Endometrial microvascular endothelial cells (primary cell): Measurements from ENCODE around the gene KCNIP1. TPM values are rescaled to one million over a fixed set of nuclear protein-coding genes. Genes with fewer than 3 reads are reported as not detected.

Source experiments
- in situ Hi-C: cut with HindIII; loops from 2 replicates; pipeline ENCODE4 v1.10.0; 2017; ENCODE audit warnings: low sequenced_read_pairs, low pct_unique_long_range_greater_than_20kb; ENCODE audit errors: inconsistent ontology term
- total RNA-seq: library from RNA; depleted of rRNA; stranded (reverse); fragments of >200 nt; gene quantifications from one replicate; pipeline ENCODE4 v1.2.3, GENCODE V29; 2015; ENCODE audit errors: inconsistent ontology term

The KCNIP1 gene
- total RNA-seq, 1 donor from 2014 or later, result not detected

DNA sequence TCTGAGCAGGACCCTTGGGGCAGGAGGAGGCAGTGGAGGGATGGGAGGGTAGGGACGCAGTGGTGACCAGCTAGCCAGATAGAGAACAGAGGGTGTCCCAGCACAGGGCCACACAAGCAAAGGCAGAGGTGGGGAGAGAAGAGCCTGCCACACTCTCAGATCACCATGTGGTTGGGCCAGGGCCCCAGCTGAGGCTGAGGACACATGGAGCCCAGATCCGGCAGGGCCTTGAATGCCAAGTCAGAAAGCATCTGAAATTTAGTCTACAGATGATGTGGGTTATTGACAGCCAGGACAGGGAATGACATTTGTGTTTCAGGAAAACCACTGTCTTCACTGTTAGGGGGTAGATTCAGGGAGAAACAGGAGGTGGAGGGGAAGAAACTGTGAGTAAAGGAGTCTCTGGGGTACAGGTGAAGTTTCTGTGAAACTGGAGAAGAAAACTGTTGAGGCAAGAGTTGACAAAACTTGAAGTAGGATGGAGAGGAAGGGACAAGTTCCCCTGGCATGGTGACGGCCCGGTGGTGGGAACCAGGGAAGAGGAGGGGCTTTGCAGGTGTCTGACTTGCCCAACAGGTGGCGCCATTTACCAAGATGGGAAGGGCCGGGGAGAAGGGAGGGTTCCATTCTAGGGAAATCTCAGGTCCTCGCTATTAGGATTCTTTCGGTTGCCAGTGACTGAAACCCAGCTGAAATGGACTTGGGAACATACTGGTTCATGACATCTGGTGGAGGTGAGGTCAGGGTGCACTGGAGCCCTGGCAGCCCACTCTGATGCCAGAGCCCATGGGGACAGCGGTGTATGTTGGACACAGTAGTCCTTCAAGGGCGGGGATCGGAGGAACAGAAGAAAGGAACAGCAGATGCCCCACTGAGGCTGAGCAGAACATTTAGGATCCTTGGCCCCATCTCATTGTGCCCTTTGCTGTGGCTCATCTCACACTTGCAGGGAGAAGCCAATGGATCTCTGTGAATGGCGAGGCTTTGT, 100.1 kb downstream of the KCNIP1 start:
- in situ Hi-C loops, result no loop called here

DNA sequence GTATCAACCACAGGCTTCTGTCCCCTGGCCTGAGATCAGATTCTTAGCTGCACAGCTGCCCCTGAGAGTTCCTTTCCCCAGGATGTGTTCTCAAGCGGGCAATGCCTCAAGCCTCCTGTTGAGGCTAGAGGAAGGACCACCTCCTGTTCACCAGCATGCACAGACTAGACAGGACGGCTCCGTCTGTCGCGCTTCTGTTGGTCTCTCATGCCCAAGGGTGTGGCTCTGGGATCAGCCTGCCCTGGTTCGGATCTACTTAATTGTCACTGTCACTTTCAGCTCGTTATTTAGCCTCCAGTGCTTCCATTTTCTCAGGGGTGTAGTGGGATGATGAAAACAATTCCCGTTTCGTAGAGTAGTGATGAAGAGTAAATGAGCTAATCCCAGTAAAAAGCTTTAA, 103.1 kb downstream of the KCNIP1 start:
- in situ Hi-C loops, result no loop called here

DNA sequence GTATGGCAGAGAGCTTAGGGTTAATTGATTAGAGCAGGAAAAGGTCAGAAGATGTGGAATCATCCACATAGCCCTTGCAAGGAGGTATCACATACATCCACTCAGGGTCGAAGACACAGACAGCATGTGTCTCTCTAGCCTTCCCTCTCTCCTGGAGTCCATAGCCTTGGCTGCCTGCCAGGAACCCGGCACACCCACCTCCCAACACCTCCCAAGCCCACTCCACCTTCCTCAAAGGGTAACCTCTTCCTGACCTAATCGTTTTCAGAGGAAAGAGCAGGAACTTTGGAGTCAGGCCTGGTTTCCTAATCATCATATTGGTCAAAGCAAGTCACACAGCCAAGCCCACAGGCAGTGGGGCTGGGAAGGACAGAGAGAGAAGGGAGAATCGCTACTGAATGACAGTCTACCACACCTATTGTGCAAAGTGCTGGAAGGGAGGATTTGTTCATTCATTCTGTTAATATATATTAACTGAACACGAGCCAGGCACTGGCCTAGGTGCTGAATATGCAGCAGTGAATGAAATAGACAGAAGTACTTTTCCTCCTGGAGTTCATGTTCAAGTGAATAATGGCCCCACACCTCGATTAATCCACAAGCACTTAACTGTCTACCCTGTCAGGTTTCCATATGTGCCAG, 107.8 kb downstream of the KCNIP1 start:
- in situ Hi-C loops, result no loop called here

DNA sequence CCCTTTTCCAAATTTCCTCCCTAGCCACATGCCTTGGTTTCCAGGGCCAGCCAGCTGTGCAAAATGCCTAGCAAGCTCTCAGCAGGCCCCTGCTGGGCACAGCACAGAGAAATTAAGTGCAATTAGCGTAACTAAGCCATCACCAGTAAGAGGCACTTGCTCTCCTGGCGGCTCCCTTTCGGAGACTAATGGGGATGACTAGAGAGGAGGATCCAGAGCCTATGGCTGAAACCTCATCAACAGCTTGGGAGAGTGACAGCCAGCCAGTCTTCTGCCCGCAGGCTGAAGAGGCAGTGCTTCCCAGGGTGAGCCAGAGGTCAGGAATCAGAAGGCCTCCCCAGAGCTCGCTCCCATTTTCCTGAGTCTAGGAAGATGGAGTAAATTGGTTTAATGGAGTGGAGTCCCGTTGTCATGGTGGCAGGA, 108.4 kb downstream of the KCNIP1 start:
- in situ Hi-C loops, result no loop called here

DNA sequence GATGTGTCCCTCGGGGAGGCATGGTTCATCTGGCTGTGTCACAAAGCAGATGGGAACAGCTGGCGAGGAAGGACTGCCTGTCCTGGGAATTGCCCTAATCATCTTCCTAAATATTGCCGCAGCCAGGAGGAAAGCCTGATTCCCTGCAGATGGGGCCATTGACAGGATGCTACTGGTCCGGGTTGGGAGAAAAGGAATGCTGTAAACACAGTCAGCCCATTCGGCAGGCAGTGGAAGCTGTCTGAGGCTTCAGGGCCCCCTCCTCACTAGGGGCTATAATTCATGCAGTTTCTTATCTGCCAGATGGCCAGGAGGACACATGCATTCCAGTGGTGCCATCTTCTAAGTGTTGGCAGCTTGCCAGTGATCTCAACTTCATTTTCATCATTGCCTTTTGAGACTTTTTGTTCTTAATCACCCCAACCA, 110.3 kb downstream of the KCNIP1 start:
- in situ Hi-C loops, result no loop called here

DNA sequence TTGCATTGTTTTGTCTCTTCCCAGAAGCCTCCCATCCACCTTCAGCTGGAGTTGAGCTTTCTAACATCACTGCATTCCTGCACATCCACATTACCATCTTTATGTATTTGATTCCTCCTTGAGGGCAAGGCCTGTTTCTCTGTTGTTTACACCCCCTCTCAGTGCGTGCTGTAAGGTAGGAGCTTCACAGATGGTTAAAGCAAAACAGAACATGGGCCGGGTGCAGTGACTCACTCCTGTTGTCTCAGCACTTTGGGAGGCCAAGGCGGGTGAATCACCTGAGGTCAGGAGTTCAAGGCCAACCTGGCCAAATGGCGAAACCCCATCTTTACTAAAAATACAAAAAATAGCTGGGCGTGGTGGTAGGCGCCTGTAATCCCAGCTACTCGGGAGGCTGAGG, 110.9 kb downstream of the KCNIP1 start:
- in situ Hi-C loops, result no loop called here

DNA sequence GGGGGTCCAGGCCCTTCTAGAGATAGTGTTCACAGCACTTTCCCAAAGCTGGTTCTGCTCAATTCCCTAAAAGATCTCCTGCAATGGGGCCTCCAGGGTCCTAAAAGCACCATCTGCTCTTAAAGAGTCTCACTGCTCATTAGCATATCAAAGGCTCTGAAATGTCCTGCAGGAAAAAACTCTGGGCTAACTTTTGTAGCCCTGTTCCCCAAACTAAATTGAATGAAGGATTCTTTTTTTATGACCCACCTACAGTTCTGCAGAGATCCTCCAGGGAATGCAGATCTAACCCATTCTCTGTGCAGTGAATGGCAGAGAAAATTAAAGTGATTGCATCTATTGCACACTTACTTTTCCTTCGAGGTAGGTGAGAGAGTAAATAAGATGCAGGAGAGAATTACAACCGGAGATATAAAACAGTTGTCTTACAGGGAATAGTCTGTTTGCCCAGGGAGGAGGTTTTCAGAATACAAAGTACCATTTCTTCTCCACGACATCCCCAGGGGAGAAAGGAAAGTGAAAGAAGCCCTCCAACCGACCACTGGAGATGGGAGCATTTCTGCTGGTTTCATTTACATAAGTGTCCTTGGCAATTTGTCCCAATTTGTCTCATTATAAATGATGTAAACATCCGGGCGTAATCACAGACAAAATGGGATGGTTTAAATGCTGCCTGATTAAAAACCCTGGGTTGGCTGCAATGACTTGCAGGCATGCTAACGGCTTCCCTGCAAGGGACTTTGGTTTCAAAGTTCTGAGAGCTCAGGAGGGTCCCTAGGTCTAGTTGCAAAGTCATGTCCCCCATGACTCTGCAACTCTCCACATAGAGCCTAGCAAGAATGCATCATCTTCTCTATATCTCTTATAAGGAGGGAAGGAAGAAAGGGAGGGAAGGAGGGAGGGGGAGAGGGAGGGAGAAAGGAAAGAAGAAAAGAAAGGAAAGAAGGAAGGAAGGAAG, 114.0 kb downstream of the KCNIP1 start:
- in situ Hi-C loops, result no loop called here

DNA sequence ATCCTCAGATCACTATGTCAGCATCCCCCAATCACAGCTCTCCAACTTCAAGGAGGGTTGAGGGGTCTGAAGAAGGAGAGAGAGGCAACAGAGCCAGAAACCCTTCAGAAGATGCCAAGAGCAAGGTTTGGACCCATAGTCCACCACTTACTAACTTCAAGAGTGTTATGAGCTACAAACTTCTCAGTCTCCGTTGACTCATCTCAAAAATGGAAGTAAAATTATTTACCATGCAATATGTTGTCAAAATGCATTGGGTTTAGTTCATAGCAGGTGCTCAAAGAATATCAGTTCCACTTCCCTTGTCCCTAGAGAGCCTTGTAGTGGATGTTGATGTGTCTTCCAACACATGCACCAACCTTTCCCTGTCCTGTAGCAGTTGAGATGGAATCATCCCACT, 116.0 kb downstream of the KCNIP1 start:
- in situ Hi-C loops, result no loop called here

DNA sequence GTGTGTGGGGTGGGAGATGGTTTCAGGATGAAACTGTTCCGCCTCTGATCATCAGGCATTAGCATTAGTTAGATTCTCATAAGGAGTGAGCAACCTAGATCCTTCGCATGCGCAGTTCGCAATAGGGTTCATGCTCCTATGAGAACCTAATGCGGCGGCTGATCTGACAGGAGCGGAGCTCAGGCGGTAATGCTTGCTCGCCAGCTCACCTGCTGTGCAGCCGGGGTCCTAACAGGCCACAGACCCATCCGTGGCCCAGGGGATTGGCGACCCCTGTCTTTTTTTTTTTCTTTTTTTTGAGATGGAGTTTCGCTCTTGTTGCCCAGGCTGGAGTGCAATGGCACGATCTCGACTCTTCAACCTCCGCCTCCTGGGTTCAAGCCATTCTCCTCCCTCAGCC, 119.1 kb downstream of the KCNIP1 start:
- in situ Hi-C loops, result no loop called here

DNA sequence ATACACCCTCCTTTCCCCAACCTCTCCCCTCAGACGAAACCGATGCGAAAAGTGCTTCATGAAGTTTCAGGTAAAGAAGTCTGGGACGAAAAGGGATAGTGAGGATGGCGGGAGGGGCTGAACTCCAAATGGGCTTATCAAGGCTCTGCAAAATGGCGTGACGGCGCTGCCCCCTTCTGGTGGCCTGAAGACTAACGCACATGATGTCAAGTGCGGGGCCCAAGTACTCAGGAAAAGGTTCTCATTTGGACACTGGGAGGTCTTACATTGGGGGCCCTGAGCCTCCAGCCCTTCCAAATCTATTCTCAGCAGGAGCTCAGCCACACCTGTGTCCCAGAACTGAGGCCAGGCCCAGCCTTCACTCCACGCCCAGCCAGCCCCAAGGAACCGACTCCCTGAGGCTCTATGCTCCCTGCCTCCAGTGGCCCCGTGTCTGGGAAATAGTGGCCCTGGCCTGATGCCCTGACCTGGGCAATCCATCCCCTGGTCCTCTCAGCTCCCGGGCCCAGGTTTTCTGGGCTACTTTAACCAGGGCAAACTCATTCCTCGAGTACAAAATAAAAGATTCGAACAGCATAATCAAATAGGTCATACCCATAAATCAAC, 119.9 kb downstream of the KCNIP1 start:
- in situ Hi-C loops, result no loop called here

DNA sequence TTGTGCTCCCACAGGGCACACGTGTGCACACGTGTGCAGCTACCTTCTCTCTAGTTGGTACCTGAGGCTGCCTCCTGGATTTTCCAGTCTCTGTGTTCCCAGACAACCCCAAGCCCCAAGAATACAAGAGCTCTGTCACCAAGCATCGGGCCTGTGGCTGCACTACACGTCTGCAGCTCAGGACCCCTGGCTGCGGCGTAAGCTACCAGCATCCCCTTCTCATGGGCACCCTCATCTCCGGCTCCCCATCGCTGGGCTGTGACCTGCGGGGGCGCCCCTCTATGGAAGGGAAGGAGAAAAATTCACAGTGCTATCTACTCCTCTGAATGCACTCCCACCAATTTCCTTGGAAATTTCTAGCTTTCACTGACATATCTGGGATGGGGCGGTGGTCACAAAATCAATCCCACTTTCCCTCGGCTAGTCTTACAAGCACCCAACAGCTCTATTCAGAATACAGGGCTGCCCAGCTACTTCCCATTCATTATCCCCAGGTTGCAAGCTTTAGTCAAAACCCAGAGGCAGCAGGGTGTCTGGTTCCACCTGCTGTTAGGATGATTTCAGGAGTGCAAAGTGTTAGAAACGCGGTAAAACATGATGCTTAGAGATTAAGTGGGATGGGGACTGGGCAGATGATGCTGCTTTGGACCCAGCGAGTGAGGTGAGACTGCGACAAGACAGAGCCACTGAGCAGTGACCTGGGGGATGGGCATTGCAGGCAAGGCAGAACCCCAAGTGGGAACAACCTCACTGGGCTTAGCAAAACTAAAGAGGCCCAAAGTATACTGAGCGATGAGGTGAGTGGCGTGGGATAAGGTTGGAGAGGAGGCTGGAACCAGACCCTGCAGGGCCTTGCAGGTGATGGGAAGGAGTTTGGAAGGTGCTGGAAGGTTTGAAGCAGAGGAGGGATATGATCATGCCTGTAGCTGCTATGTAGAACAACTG, 121.7 kb downstream of the KCNIP1 start:
- in situ Hi-C loops, result no loop called here

DNA sequence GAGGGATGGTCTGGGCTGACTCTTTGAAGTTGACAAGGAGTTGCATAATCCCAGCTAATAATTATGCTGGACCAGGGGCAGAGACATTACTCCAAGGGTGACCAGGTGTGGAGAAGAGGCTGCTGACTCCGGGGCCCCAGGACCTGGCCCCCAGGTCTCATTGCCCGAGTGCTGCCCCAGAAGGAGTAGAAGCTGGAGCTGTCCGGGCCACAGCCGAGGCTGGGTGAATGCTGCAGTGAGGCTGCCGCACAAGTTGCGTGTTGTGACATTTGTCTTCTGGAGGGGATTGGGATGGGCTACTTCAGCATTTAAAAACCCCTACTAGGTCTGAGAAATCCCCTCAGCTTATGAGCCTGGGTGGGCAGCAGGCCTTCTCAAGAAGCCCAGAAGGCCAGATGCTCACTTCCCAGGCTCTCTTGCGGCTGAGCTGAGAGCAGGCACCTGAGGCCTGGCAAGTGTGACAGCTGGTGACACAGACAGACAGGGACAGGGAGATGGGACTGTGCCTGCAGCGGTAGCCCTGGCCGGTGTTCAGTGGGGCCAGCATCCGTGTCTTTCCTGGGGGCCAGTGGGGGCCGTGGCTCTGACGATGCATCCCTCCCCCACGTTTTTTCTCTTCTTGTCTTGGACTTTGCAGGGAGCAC, 122.8 kb downstream of the KCNIP1 start:
- in situ Hi-C loops, result no loop called here

DNA sequence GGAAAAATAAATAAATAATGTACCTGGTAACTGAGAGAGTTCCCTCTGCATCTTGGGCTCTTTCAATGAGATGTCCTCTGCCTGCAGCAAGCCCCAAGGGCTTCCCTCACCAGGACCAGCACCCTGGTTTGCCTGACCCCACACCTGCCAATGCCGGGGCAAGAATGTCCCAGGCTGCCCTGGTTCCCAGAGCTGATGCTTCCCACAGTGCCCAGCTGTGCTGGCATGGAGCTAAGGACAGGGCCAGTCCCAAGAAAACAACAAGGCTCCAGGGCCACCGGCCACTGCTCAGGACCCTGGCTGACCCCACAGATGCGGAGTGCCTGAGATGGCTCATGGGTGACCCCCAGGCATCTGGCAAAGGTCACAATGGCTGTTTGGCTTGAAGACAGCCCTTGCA, 123.5 kb downstream of the KCNIP1 start:
- in situ Hi-C loops, result no loop called here

DNA sequence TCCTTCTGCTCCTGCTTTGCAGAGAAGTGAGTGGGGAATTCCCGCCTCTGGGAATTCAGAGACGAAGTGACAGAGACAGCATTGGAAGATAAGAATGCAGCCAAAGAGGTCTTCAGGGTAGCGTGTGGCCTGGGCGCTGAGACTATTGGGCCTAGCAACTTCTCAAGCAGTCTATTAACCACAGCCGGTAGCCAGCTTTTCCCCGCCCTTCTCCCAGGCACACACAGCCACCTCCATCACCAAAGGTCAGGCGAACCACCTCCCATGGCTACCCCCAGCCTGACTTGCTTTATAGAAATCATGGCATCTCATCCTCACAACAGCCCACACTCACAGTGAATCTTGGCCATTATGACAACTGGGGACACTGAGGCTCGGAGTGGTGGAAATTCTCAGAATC, 124.2 kb downstream of the KCNIP1 start:
- in situ Hi-C loops, result no loop called here

DNA sequence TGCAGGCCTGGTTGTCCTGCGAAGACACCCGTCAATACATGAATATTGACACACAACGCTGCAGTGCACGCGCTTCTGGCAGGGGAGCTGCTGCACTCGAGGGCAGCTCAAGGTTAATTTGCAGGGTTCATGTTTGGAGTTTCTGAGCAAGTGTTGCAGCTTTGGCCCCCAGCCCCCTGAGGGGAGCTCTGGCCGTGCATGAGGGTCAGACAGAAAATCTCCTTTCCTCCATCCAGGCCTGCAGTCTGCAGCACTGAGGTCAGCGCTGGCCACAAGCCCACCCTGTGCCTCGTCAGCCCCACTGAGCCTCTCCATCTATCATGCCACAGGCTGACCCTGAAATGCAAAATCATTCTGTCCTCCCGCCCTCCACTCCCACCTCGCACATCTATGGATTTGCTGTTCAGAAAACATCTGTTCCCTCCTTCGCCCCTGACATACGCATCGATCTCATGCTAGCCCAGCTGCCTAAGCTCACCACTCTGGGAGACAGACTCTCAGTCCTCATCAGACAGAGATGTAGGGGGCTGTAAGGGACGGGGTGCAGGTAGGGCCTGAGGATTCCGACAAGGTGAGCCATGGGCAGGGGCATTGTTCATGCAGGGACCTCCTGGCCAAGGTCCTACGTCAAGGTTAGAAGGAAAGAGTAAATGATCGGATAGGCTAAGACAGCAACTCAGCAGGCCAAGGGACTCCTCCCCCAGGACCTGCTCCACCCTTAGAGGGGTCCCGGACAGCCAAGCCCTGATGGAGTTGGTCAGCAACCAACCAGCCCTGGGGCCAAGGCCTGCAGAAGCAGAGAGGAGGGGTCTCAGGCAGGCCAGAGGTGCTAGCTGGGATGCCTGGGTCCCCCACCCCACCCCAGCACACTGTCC, 125.1 kb downstream of the KCNIP1 start:
- in situ Hi-C loops, result no loop called here

DNA sequence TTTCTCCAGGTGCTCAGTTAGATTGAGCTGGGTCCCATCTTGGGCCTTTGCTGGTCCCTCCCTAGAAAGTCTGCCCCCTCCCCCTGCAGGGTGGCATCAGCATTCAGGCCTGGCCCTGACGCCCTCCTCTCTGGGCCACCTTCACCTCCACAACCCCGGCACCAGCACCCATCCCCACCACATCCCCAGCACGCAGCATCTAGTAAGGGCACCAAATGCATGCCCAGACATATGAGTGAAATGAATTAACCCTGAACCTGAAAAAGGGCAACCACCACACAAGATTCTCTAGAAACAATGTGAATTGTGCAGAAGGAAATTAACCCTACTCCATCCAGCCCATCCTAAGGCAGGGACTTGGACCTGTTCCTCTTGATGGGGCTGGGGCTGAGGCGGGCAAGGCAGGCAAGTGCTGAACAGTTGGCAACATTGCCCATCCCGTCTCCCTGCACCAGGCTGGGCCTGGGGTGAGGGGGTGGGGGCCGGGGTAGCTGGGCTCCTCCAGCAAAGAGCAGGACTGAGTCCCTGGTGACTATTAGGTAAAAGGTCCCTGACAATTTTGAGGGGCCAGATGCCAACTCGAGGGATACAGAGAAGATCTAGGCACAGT, 125.9 kb downstream of the KCNIP1 start:
- in situ Hi-C loops, result no loop called here
